Fibroblast of lung (primary cell): ENCODE measurements around the gene SRP72. TPM values are rescaled to one million over a fixed set of nuclear protein-coding genes. Genes with fewer than 3 reads are reported as not detected.

Experiments used
- DNase-seq, 2 donors: peaks; one replicate each; pipeline versions ENCODE4 v3.0.0 to v3.0.0-alpha.2; 2010; ENCODE audit warnings: low read depth in 2 of 2
- H2AFZ ChIP-seq: 2 replicates; pipeline ENCODE4 v1.5.1; 2012; ENCODE audit warnings: low read length, control low read depth, inconsistent platforms
- H3K27ac ChIP-seq: 2 replicates; pipeline ENCODE4 v1.5.1; 2011; ENCODE audit warnings: low read length, control low read depth; ENCODE audit not compliant: insufficient read depth
- H3K27me3 ChIP-seq: 2 replicates; pipeline ENCODE4 v1.5.1; 2011; ENCODE audit warnings: mild to moderate bottlenecking, low read length; ENCODE audit not compliant: control insufficient read depth, insufficient read depth
- H3K36me3 ChIP-seq: 2 replicates; pipeline ENCODE4 v1.5.1; 2011; ENCODE audit warnings: low read length; ENCODE audit not compliant: control insufficient read depth, insufficient read depth
- H3K4me1 ChIP-seq: 2 replicates; pipeline ENCODE4 v1.5.1; 2011; ENCODE audit warnings: low read length; ENCODE audit not compliant: control insufficient read depth, insufficient read depth; ENCODE audit errors: extremely low read depth
- H3K4me2 ChIP-seq: 2 replicates; pipeline ENCODE4 v1.5.1; 2011; ENCODE audit warnings: low read length, control low read depth; ENCODE audit not compliant: insufficient read depth; ENCODE audit errors: extremely low read depth
- H3K4me3 ChIP-seq, 4 experiments: fragments of 200-600 bp in 1 of 4; sonication (generic) in 1 of 4; replicated peaks in 1 of 4; 2 replicates each; pipeline ENCODE4 v1.5.1; 2011 to 2016; ENCODE audit warnings: low read length in 4 of 4, low read depth in 3 of 4, mild to moderate bottlenecking in 3 of 4, control low read depth in 2 of 4, inconsistent platforms in 1 of 4, mixed read lengths in 1 of 4; ENCODE audit not compliant: insufficient read depth in 1 of 4; ENCODE audit errors: control extremely low read depth in 1 of 4
- H3K79me2 ChIP-seq: 2 replicates; pipeline ENCODE4 v1.5.1; 2012; ENCODE audit warnings: mild to moderate bottlenecking, low read length, inconsistent platforms; ENCODE audit not compliant: control insufficient read depth, insufficient read depth
- H3K9ac ChIP-seq: 2 replicates; pipeline ENCODE4 v1.5.1; 2011; ENCODE audit warnings: mild to moderate bottlenecking, low read length, control low read depth; ENCODE audit not compliant: insufficient read depth
- H3K9me3 ChIP-seq: 2 replicates; pipeline ENCODE4 v1.5.1; 2012; ENCODE audit warnings: low read depth, low read length; ENCODE audit not compliant: control insufficient read depth, insufficient read depth
- H4K20me1 ChIP-seq: 2 replicates; pipeline ENCODE4 v1.5.1; 2011; ENCODE audit warnings: low read length; ENCODE audit not compliant: control insufficient read depth, insufficient read depth; ENCODE audit errors: extremely low read depth
- EZH2 ChIP-seq: IDR thresholded peaks from 2 replicates; pipeline ENCODE4 v1.5.1; 2012; ENCODE audit warnings: low read length, control low read depth, mild to moderate bottlenecking; ENCODE audit errors: missing control alignments
- polyA plus RNA-seq, 2 donors: library from polyadenylated mRNA; depleted of rRNA in 1 of 2; stranded (reverse) in 1 of 2; unstranded in 1 of 2; fragments of >200 nt; gene quantifications; 2 replicates each; pipeline ENCODE4 v1.2.1, GENCODE V29; 2011 to 2012; ENCODE audit warnings: missing spikeins in 1 of 2
- total RNA-seq: library from RNA; depleted of rRNA; stranded (reverse); fragments of >200 nt; gene quantifications from 2 replicates; pipeline ENCODE4 v1.2.1, GENCODE V29; 2014
- TF ChIP-seq, protein P1 (sequence below), 2 donors: IDR thresholded peaks in 1 of 2; conservative IDR thresholded peaks in 1 of 2; 1 replicate in 1 of 2; 2 replicates in 1 of 2; pipeline ENCODE4 v1.5.1; 2011 to 2012; ENCODE audit warnings: low read length in 2 of 2, control low read depth in 1 of 2, inconsistent platforms in 1 of 2, low read depth in 1 of 2, mild to moderate bottlenecking in 1 of 2

SRP72 gene
- total and polyA plus RNA-seq, 2 donors (not counting 1 experiment from before 2014, with no cell fraction given): 72.3 to 181 TPM

GRCh38 chr4:56531823-56532222 lies 64.4 kb downstream of the SRP72 start:
- no peak for DNase-seq
- H4K20me1 ChIP-seq: no peaks in the 10 kb centered on the region

GRCh38 chr4:56532239-56532638 lies 64.8 kb downstream of the SRP72 start:
- peaks cover 5% of the 10 kb centered on the region for H3K27me3 ChIP-seq

More at GRCh38 chr4:56531823-56532222, 64.4 kb downstream of the SRP72 start:
- H3K9ac ChIP-seq: no peak overlapping the region
- H3K36me3 ChIP-seq: no peaks in the 10 kb centered on the region
- H3K4me2 ChIP-seq: no peak overlapping the region
- H3K27ac ChIP-seq: no peak overlapping the region
- no peaks in the 10 kb centered on the region for H3K4me1 ChIP-seq
- TF ChIP-seq, protein P1, sequence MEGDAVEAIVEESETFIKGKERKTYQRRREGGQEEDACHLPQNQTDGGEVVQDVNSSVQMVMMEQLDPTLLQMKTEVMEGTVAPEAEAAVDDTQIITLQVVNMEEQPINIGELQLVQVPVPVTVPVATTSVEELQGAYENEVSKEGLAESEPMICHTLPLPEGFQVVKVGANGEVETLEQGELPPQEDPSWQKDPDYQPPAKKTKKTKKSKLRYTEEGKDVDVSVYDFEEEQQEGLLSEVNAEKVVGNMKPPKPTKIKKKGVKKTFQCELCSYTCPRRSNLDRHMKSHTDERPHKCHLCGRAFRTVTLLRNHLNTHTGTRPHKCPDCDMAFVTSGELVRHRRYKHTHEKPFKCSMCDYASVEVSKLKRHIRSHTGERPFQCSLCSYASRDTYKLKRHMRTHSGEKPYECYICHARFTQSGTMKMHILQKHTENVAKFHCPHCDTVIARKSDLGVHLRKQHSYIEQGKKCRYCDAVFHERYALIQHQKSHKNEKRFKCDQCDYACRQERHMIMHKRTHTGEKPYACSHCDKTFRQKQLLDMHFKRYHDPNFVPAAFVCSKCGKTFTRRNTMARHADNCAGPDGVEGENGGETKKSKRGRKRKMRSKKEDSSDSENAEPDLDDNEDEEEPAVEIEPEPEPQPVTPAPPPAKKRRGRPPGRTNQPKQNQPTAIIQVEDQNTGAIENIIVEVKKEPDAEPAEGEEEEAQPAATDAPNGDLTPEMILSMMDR (conservative IDR thresholded peaks at IDR 0.05 in 1 of 2, IDR thresholded peaks at IDR 0.05 in 1 of 2; ENCODE audit: low read depth in 1 of 2, low read length in 2 of 2): no peak
- no peak for TF ChIP-seq EZH2
- H3K4me3 ChIP-seq: no peak overlapping the region
- peaks cover 5% of the 10 kb centered on the region for H3K27me3 ChIP-seq
- H3K9me3 ChIP-seq: no peaks in the 10 kb centered on the region
- H2AFZ ChIP-seq: no peak overlapping the region
- H3K79me2 ChIP-seq: no peaks in the 10 kb centered on the region

DNA sequence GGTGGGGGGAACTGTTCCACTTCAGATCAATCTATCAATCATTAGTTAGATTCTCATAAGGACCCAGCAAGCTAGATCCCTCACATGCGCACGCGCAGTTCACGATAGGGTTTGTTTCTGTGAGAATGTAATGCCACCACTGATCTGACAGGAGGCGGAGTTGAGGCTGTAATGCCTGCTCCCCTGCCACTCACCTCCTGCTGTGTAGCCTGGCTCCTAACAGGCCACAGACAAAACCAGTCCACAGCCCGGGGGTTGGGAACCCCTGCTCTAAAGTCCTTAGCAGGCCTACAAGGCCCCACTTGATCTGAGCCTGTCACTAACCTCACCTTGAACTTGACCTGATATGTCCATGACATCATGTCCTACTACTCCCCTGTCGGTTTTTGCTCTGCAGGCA lies 68.5 kb downstream of the SRP72 start:
- no peaks in the 10 kb centered on the region for H3K4me1 ChIP-seq
- H3K9ac ChIP-seq: no peak overlapping the region
- no peak for DNase-seq
- H4K20me1 ChIP-seq: no peaks in the 10 kb centered on the region
- TF ChIP-seq EZH2: no peak
- TF ChIP-seq, protein P1 (conservative IDR thresholded peaks at IDR 0.05 in 1 of 2, IDR thresholded peaks at IDR 0.05 in 1 of 2; ENCODE audit: low read depth in 1 of 2, low read length in 2 of 2): no peak
- no peak overlapping the region for H3K27ac ChIP-seq
- H3K79me2 ChIP-seq: no peaks in the 10 kb centered on the region
- no peak overlapping the region for H3K4me2 ChIP-seq
- no peak overlapping the region for H2AFZ ChIP-seq
- no peak overlapping the region for H3K4me3 ChIP-seq
- H3K27me3 ChIP-seq: peaks cover 4% of the 10 kb centered on the region
- no peaks in the 10 kb centered on the region for H3K36me3 ChIP-seq
- H3K9me3 ChIP-seq: no peaks in the 10 kb centered on the region

More at GRCh38 chr4:56532239-56532638, 64.8 kb downstream of the SRP72 start:
- no peak for DNase-seq
- Histone ChIP-seq H3K36me3 (no peaks in the 10 kb centered on the region), H3K9me3 (no peaks in the 10 kb centered on the region), H3K9ac (no peak overlapping the region), H4K20me1 (no peaks in the 10 kb centered on the region), H3K4me1 (no peaks in the 10 kb centered on the region), H3K79me2 (no peaks in the 10 kb centered on the region), H3K4me3 (no peak overlapping the region), H2AFZ (no peak overlapping the region), H3K27ac (no peak overlapping the region), H3K4me2 (no peak overlapping the region)
- no peak for TF ChIP-seq EZH2
- TF ChIP-seq, protein P1 (conservative IDR thresholded peaks at IDR 0.05 in 1 of 2, IDR thresholded peaks at IDR 0.05 in 1 of 2; ENCODE audit: low read depth in 1 of 2, low read length in 2 of 2): no peak
